ENCODE results near the gene SETBP1.

Gene SETBP1

GRCh38 chr18:44677933-44678332, 2.8 kb upstream of the SETBP1 start:
- DNase-seq (ENCODE audit: low read depth, low spot score): no peak

GRCh38 chr18:44678725-44679055, 2.0 kb upstream of the SETBP1 start:
- no peak overlapping the region for H3K4me3 ChIP-seq (ENCODE audit: low read length)
- DNase-seq (ENCODE audit: low read depth, low spot score): peak; percentile 35

More at GRCh38 chr18:44677933-44678332, 2.8 kb upstream of the SETBP1 start:
- H3K4me3 ChIP-seq (ENCODE audit: low read length): no peak overlapping the region

GRCh38 chr18:44679056-44679913, 1.4 kb upstream of the SETBP1 start:
- no peak for DNase-seq (ENCODE audit: low read depth, low spot score)

GRCh38 chr18:44679914-44680272, 795 bp upstream of the SETBP1 start:
- H3K4me3 ChIP-seq (ENCODE audit: low read length): no peak overlapping the region
- DNase-seq (ENCODE audit: low read depth, low spot score): no peak

More at GRCh38 chr18:44679056-44679913, 1.4 kb upstream of the SETBP1 start:
- peak overlapping the region; percentile 46 for H3K4me3 ChIP-seq (ENCODE audit: low read length)

- no peak overlapping the region for H3K4me3 ChIP-seq (ENCODE audit: low read length)
These were observed 635 bp downstream of the SETBP1 start for GRCh38 chr18:44681076-44681970.

GRCh38 chr18:44682201-44682870, 1.6 kb downstream of the SETBP1 start:
- H3K4me3 ChIP-seq (ENCODE audit: low read length): no peak overlapping the region
- DNase-seq (ENCODE audit: low read depth, low spot score): no peak

More at GRCh38 chr18:44681076-44681970, 635 bp downstream of the SETBP1 start:
- no peak for DNase-seq (ENCODE audit: low read depth, low spot score)

GRCh38 chr18:44682871-44683221, 2.2 kb downstream of the SETBP1 start:
- DNase-seq (ENCODE audit: low read depth, low spot score): no peak
- H3K4me3 ChIP-seq (ENCODE audit: low read length): no peak overlapping the region

- no peak overlapping the region for H3K4me3 ChIP-seq (ENCODE audit: low read length)
- DNase-seq (ENCODE audit: low read depth, low spot score): no peak
These were observed 2.9 kb downstream of the SETBP1 start for GRCh38 chr18:44683556-44683955.

- H3K4me3 ChIP-seq (ENCODE audit: low read length): no peak overlapping the region
These were observed 4.6 kb downstream of the SETBP1 start for GRCh38 chr18:44685296-44685695.

GRCh38 chr18:44686156-44686555, 5.5 kb downstream of the SETBP1 start:
- H3K4me3 ChIP-seq (ENCODE audit: low read length): no peak overlapping the region
- DNase-seq (ENCODE audit: low read depth, low spot score): no peak

More at GRCh38 chr18:44685296-44685695, 4.6 kb downstream of the SETBP1 start:
- DNase-seq (ENCODE audit: low read depth, low spot score): no peak

GRCh38 chr18:44687421-44687820, 6.7 kb downstream of the SETBP1 start:
- DNase-seq (ENCODE audit: low read depth, low spot score): no peak
- H3K4me3 ChIP-seq (ENCODE audit: low read length): no peak overlapping the region

- no peak overlapping the region for H3K4me3 ChIP-seq (ENCODE audit: low read length)
- DNase-seq (ENCODE audit: low read depth, low spot score): no peak
These were observed 9.0 kb downstream of the SETBP1 start for GRCh38 chr18:44689736-44690135.

GRCh38 chr18:44691148-44691925, 10.6 kb downstream of the SETBP1 start:
- no peak overlapping the region for H3K4me3 ChIP-seq (ENCODE audit: low read length)
- no peak for DNase-seq (ENCODE audit: low read depth, low spot score)

- DNase-seq (ENCODE audit: low read depth, low spot score): no peak
- no peak overlapping the region for H3K4me3 ChIP-seq (ENCODE audit: low read length)
These were observed 12.5 kb downstream of the SETBP1 start for GRCh38 chr18:44693030-44693784.

GRCh38 chr18:44695503-44695902, 14.8 kb downstream of the SETBP1 start:
- no peak for DNase-seq (ENCODE audit: low read depth, low spot score)
- H3K4me3 ChIP-seq (ENCODE audit: low read length): no peak overlapping the region

- no peak overlapping the region for H3K4me3 ChIP-seq (ENCODE audit: low read length)
- no peak for DNase-seq (ENCODE audit: low read depth, low spot score)
These were observed 16.2 kb downstream of the SETBP1 start for GRCh38 chr18:44696892-44697291.

GRCh38 chr18:44697315-44697714, 16.6 kb downstream of the SETBP1 start:
- no peak for DNase-seq (ENCODE audit: low read depth, low spot score)
- H3K4me3 ChIP-seq (ENCODE audit: low read length): no peak overlapping the region

- no peak for DNase-seq (ENCODE audit: low read depth, low spot score)
These were observed 17.8 kb downstream of the SETBP1 start for GRCh38 chr18:44698518-44698917.

More at GRCh38 chr18:44698518-44698917, 17.8 kb downstream of the SETBP1 start:
- H3K4me3 ChIP-seq (ENCODE audit: low read length): no peak overlapping the region

All from Jurkat, Clone E6-1 (cell line).